SK-N-MC (cell line): ENCODE measurements around the gene ADCY5.

Source experiments
- EZH2 ChIP-seq: fragments of 200-600 bp; sonication (generic); IDR thresholded peaks from one replicate; pipeline ENCODE4 v1.6.1; 2017; ENCODE audit warnings: antibody characterized with exemption
- FOXP2 ChIP-seq: optimal IDR thresholded peaks from 2 replicates; pipeline ENCODE3; 2011; ENCODE audit warnings: mild to moderate bottlenecking, moderate library complexity; ENCODE audit not compliant: insufficient read depth; ENCODE audit errors: extremely low read length, control extremely low read depth
- POLR2AphosphoS5 ChIP-seq: IDR thresholded peaks from 2 replicates; pipeline ENCODE4 v1.6.1; 2012; ENCODE audit warnings: mild to moderate bottlenecking, low read depth, low read length, borderline replicate concordance

DNA sequence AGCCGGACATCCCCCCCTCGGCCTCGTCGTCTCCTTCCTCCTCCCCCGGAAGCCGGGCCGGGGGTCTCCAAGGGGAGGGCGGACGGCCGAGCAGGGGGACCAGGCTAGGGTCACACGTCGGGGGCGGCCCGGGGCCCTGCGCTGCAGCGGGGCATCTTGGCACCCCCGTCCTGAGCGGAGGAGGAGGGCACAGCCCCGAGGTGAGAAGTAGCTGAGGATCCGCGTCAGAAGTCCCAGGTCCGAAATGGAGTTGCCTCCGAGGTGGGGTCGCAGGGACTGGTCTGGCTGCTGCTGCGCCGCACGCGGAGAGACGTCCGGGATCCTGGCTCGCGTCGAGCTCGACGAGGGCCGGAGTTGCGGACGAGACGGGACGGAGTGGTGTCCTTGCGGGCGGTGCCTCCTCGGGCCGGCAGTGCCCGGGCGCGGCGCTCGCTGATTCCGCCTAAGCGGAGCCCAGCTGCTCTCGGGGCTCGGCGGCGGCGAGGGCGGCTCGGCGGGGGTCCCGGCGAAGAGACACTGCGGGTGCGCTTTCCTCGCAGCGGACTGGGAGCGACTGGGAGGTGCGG is at the start of gene ADCY5:
- TF ChIP-seq EZH2 = no peak
- TF ChIP-seq POLR2AphosphoS5 = no peak
- no peak for TF ChIP-seq FOXP2
